Adipocyte (in vitro differentiated cells): ENCODE results near the gene GNL2.
"Not testable (repeated sequence)": the region's sequence is repeated elsewhere in the genome, so short reads cannot be mapped to it uniquely, and the experiment has no call there.

Experiments used
- DNase-seq: peaks from one replicate; pipeline ENCODE4 v3.0.0-alpha.2; 2015; ENCODE audit warnings: low read depth
- H3K27me3 ChIP-seq: replicated peaks from 2 replicates; pipeline ENCODE4 v1.7.0; 2013; ENCODE audit warnings: mild to moderate bottlenecking, low read length, moderate library complexity; ENCODE audit not compliant: control insufficient read depth, insufficient read depth
- H3K36me3 ChIP-seq: 2 replicates; pipeline ENCODE4 v1.7.0; 2013; ENCODE audit warnings: low read length, mild to moderate bottlenecking, moderate library complexity; ENCODE audit not compliant: control insufficient read depth, insufficient read depth, severe bottlenecking
- H3K4me1 ChIP-seq: 2 replicates; pipeline ENCODE4 v1.7.0; 2013; ENCODE audit warnings: mild to moderate bottlenecking, low read length, moderate library complexity; ENCODE audit not compliant: control insufficient read depth, insufficient read depth
- H3K4me3 ChIP-seq: 2 replicates; pipeline ENCODE4 v1.7.0; 2013; ENCODE audit warnings: mild to moderate bottlenecking, low read length, moderate library complexity
- H3K9ac ChIP-seq: 2 replicates; pipeline ENCODE4 v1.7.0; 2013; ENCODE audit warnings: mild to moderate bottlenecking, low read length, moderate library complexity
- H3K9me3 ChIP-seq: 2 replicates; pipeline ENCODE4 v1.7.0; 2013; ENCODE audit warnings: mild to moderate bottlenecking, low read length, moderate library complexity; ENCODE audit not compliant: control insufficient read depth

GNL2 gene

GRCh38 chr1:37605806-37606474, 10.2 kb upstream of the GNL2 start:
- Histone ChIP-seq H3K4me1 (peaks cover 10% of the 10 kb centered on the region), H3K9me3 (no peaks in the 10 kb centered on the region), H3K36me3 (no peaks in the 10 kb centered on the region), H3K9ac (peak overlapping the region; percentile 33), H3K27me3 (peaks cover 33% of the 10 kb centered on the region), H3K4me3 (peak overlapping the region; percentile 31)
- DNase-seq: no peak

DNA sequence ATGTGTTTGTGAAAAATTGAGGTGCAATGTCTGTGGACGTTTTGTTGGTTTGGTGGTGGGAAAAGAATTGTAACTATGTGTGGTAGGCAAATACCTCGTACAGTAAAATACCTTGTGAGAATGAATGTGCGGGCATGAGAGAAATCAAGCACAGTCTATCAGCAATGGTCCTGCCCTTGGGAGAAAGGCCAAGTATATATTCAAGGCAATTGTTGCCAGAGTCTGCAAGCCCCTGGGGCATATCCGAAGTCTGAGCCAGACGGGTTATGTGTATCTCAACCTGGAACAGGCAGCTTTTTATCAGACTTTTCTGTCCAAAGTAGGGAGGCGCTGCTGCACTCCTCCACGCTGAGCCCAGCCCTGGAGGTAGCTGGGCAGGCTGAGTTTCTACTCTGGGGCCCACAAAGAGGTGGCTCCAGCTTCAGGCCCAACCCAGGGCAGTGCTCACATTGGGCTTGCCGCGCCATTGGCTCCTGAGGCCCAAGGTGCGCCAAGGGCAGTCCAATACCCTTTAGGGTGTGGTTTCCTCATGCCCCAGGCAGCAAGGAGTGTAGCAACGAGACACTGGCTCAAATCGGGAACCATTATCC, 9.4 kb upstream of the GNL2 start:
- Histone ChIP-seq H3K4me1 (peaks cover 10% of the 10 kb centered on the region), H3K9me3 (no peaks in the 10 kb centered on the region), H3K27me3 (peaks cover 33% of the 10 kb centered on the region), H3K4me3 (no peak overlapping the region), H3K9ac (no peak overlapping the region), H3K36me3 (no peaks in the 10 kb centered on the region)
- no peak for DNase-seq

GRCh38 chr1:37602750-37603694, 7.3 kb upstream of the GNL2 start:
- Histone ChIP-seq H3K4me3 (no peak overlapping the region), H3K27me3 (peaks cover 23% of the 10 kb centered on the region), H3K9ac (no peak overlapping the region), H3K4me1 (peaks cover 10% of the 10 kb centered on the region), H3K36me3 (no peaks in the 10 kb centered on the region), H3K9me3 (no peaks in the 10 kb centered on the region)
- DNase-seq: peak; percentile 81

DNA sequence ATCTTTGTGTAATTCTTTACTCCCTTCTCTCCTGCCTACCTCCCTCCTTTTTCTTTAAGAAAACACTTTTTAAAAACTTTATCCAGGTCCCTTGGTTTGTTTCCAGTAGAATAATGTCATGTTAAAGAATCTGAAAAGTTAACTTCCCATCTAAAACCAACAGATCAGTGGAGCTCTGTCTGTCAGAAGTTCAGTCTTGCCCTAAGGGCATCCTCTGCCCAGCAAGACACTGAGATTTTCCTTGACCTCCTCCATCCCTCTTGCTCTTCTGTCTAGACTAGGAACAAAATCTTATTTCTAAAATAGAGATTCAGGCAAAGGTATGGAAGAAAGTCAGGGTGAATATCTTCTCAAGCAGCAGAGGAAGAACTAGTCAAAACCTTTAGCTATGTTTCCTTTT, 5.7 kb upstream of the GNL2 start:
- no peaks in the 10 kb centered on the region for H3K9me3 ChIP-seq
- DNase-seq: peak; percentile 14
- H3K27me3 ChIP-seq: peaks cover 10% of the 10 kb centered on the region
- H3K9ac ChIP-seq: no peak overlapping the region
- no peak overlapping the region for H3K4me3 ChIP-seq
- H3K4me1 ChIP-seq: peaks cover 10% of the 10 kb centered on the region
- no peaks in the 10 kb centered on the region for H3K36me3 ChIP-seq

DNA sequence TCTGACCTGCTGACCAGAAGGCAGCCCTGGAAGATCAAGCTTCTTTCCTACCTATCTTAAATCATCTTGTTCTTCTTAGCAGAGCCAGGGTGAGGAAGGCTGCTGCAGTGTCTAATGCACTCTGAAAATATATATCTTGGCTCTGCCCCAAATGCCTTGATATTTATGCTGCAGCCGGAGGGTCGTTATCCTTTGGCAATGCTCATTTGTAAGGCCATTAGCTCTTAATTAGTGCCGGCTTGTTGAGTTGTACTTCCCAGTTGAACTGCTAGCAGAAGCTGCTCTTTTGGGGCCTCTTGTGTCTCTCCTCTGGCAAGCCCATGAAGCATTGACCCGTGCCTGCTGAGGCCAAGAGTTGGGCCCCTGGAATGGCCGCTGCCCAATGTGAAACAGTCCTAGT, 4.2 kb upstream of the GNL2 start:
- no peak for DNase-seq
- no peaks in the 10 kb centered on the region for H3K36me3 ChIP-seq
- no peak overlapping the region for H3K9ac ChIP-seq
- no peak overlapping the region for H3K4me3 ChIP-seq
- no peaks in the 10 kb centered on the region for H3K9me3 ChIP-seq
- H3K27me3 ChIP-seq: peaks cover 10% of the 10 kb centered on the region
- H3K4me1 ChIP-seq: peaks cover 6% of the 10 kb centered on the region

GRCh38 chr1:37596182-37596667, 488 bp upstream of the GNL2 start:
- Histone ChIP-seq H3K36me3 (peaks cover 14% of the 10 kb centered on the region), H3K27me3 (peaks cover under 1% of the 10 kb centered on the region), H3K9me3 (no peaks in the 10 kb centered on the region), H3K4me3 (peak overlapping the region; percentile 100), H3K9ac (peak overlapping the region; percentile 98), H3K4me1 (peaks cover 35% of the 10 kb centered on the region)
- DNase-seq: no peak

DNA sequence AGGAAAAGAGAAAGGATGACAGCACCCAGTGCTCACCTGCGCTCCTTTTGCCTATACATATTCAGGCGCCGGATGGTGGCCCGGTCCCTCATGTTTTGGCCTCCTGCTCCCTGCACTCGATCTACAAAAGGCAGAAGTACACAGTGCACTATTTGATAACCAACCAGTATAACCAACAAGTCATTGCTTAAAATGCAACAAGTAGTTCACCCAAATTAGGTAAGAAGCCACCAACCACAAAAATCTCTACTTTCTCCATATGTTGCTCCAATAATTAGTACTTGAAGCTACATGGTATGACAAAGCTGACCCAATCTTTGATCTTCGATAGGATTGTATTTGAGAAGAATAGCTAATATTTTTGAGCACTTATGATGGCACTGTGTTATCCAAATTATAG, 2.0 kb downstream of the GNL2 start:
- H3K27me3 ChIP-seq: no peaks in the 10 kb centered on the region
- no peaks in the 10 kb centered on the region for H3K9me3 ChIP-seq
- H3K4me3 ChIP-seq: peak overlapping the region; percentile 100

DNA sequence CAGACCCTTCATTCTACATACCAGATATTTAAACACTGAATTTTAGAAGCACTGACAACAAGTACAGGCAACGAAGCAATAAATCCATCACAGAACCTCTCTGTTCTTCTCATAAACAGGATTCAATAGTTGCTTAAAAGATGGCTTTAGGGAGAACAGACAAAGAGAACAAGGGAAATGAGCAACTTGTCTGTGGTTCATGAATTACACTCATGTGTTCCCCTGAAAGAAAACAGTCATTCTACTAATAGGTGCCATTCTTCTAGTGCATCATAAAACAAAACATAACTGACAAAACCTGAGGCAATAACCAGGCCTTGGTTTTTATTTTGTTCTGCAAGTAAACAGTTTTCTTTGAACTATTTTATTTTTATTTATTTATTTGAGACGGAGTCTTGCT, 6.8 kb downstream of the GNL2 start:
- peaks cover 19% of the 10 kb centered on the region for H3K4me1 ChIP-seq
- no peaks in the 10 kb centered on the region for H3K9me3 ChIP-seq
- DNase-seq: no peak
- peaks cover 75% of the 10 kb centered on the region for H3K36me3 ChIP-seq
- H3K27me3 ChIP-seq: no peaks in the 10 kb centered on the region
- H3K9ac ChIP-seq: no peak overlapping the region
- no peak overlapping the region for H3K4me3 ChIP-seq

More for the DNA sequence above, 2.0 kb downstream of the GNL2 start:
- H3K9ac ChIP-seq: no peak overlapping the region
- H3K36me3 ChIP-seq: peaks cover 38% of the 10 kb centered on the region
- peaks cover 35% of the 10 kb centered on the region for H3K4me1 ChIP-seq
- DNase-seq: no peak

DNA sequence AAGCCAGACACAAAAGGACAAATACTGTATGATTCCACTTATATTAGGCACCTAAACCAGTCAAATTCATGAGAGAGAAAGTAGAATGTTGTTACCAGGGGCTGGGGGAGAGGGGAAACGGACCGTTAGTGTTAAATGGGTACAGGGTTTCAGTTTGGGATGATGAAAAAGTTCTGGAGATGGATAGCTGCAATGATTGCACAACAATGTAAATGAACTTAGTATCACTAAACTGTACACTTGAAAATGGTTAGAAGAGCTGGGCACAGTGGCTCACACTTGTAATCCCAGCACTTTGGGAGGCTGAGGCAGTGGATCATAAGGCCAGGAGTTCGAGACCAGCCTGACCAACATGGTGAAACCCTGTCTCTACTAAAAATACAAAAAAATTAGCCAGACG, 11.2 kb downstream of the GNL2 start:
- not testable (repeated sequence) for H3K9ac ChIP-seq, H3K4me3 ChIP-seq, H3K9me3 ChIP-seq, H3K4me1 ChIP-seq, DNase-seq, H3K27me3 ChIP-seq
- H3K36me3 ChIP-seq: peaks cover 85% of the 10 kb centered on the region

DNA sequence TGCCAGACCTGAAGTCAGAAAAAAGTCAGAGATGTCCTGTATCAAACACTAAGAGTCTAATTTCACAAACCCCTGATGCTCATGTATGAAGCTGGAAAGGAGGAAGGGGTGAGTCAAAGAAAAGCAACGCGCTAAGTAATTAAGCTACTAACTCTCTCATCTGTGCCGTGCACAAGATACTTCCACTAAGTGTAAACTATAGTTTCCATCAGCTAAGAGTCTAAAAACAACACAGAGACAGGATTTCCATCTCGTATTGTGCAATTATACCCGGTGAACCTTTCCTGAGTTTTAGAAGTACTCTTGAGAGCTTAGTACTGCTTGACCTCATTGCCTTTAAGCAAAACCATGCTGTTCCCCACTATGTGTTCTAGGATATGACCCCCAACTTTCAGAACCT, 20.0 kb downstream of the GNL2 start:
- Histone ChIP-seq H3K36me3 (peaks cover 87% of the 10 kb centered on the region), H3K4me3 (no peak overlapping the region), H3K9ac (peak overlapping the region; percentile 13), H3K27me3 (no peaks in the 10 kb centered on the region), H3K9me3 (no peaks in the 10 kb centered on the region), H3K4me1 (peaks cover 30% of the 10 kb centered on the region)
- DNase-seq: peak; percentile 64

DNA sequence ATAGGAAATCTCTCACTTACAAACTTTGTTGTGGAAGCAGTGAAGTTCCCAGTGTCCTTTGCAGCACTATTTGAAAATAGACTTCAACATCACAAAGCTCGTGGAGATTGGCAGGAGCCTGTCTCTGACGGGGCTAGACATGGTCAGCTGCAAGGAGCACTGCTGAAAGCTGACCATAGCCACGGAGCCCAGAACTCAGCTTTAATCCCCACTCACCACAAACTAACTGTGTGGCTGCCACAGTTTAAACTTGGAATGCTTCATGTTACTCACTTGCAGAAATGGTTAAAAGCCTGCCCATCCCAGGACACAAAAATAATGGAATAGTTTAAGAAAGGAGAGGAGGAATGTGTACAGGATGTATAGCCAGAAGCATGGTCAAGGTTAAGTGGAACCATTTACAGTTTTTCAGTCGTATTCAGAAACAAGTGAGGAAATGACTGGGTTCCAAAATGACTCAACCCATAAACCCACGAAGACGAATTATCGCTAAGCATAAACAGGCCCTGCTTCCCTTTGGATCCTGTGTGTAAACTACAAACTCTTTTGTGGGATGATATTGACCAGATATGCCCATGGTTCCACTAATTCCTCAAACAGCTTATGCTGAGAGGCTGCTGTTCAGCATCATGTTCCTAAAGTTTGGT, 20.8 kb downstream of the GNL2 start:
- DNase-seq: peak; percentile 75
- Histone ChIP-seq H3K36me3 (peaks cover 86% of the 10 kb centered on the region), H3K9me3 (no peaks in the 10 kb centered on the region), H3K4me3 (no peak overlapping the region), H3K4me1 (peaks cover 30% of the 10 kb centered on the region), H3K9ac (peak overlapping the region; percentile 13), H3K27me3 (no peaks in the 10 kb centered on the region)
